ENCODE data around the gene CREB5. TPM values are rescaled to one million over a fixed set of nuclear protein-coding genes. Genes with fewer than 3 reads are reported as not detected.
"Not testable (repeated sequence)": the region's sequence is repeated elsewhere in the genome, so short reads cannot be mapped to it uniquely, and the experiment has no call there.

CREB5 gene
- 4.2 and 10.5 TPM in 2 replicates for total RNA-seq (2014; rRNA removed; shearing (Covaris generic))

- DNase-seq (ENCODE audit: low read depth), result no peak
Measured at GRCh38 chr7:28411876-28412662, at the start of gene CREB5. TSS of gene CREB5 (plus strand) at chr7:28412518. CDS start at chr7:28412915, 397 bp downstream.

GRCh38 chr7:28362812-28363211, 49.5 kb upstream of the CREB5 start:
- DNase-seq (ENCODE audit: low read depth), result no peak

GRCh38 chr7:28364082-28364481, 48.2 kb upstream of the CREB5 start:
- DNase-seq (ENCODE audit: low read depth), result no peak

- DNase-seq (ENCODE audit: low read depth), result no peak
Measured at GRCh38 chr7:28369523-28369922, 42.8 kb upstream of the CREB5 start.

- no peak for DNase-seq (ENCODE audit: low read depth)
Measured at GRCh38 chr7:28371846-28372245, 40.5 kb upstream of the CREB5 start.

GRCh38 chr7:28373990-28374389, 38.3 kb upstream of the CREB5 start:
- no peak for DNase-seq (ENCODE audit: low read depth)

GRCh38 chr7:28375729-28376128, 36.6 kb upstream of the CREB5 start:
- no peak for DNase-seq (ENCODE audit: low read depth)

GRCh38 chr7:28376634-28377033, 35.7 kb upstream of the CREB5 start:
- DNase-seq (ENCODE audit: low read depth), result no peak

- DNase-seq (ENCODE audit: low read depth), result peak; percentile 19
Measured at GRCh38 chr7:28378574-28379149, 33.7 kb upstream of the CREB5 start.

- DNase-seq (ENCODE audit: low read depth), result no peak
Measured at GRCh38 chr7:28381466-28381865, 30.9 kb upstream of the CREB5 start.

- no peak for DNase-seq (ENCODE audit: low read depth)
Measured at GRCh38 chr7:28382144-28382543, 30.2 kb upstream of the CREB5 start.

- no peak for DNase-seq (ENCODE audit: low read depth)
Measured at GRCh38 chr7:28383975-28384374, 28.3 kb upstream of the CREB5 start.

GRCh38 chr7:28389504-28390395, 22.6 kb upstream of the CREB5 start:
- DNase-seq (ENCODE audit: low read depth), result peak; percentile 62

GRCh38 chr7:28390426-28390825, 21.9 kb upstream of the CREB5 start:
- DNase-seq (ENCODE audit: low read depth), result no peak

GRCh38 chr7:28392289-28392688, 20.0 kb upstream of the CREB5 start:
- DNase-seq (ENCODE audit: low read depth), result no peak

GRCh38 chr7:28395404-28395803, 16.9 kb upstream of the CREB5 start:
- no peak for DNase-seq (ENCODE audit: low read depth)

- DNase-seq (ENCODE audit: low read depth), result no peak
Measured at GRCh38 chr7:28395831-28396230, 16.5 kb upstream of the CREB5 start.

- no peak for DNase-seq (ENCODE audit: low read depth)
Measured at GRCh38 chr7:28397141-28397540, 15.2 kb upstream of the CREB5 start.

GRCh38 chr7:28400838-28401360, 11.4 kb upstream of the CREB5 start:
- DNase-seq (ENCODE audit: low read depth), result no peak

GRCh38 chr7:28401567-28401966, 10.8 kb upstream of the CREB5 start:
- not testable (repeated sequence) for DNase-seq (ENCODE audit: low read depth)

GRCh38 chr7:28405662-28406061, 6.7 kb upstream of the CREB5 start:
- peak; percentile 73 for DNase-seq (ENCODE audit: low read depth)

GRCh38 chr7:28406192-28406591, 6.1 kb upstream of the CREB5 start:
- peak; percentile 10 for DNase-seq (ENCODE audit: low read depth)

Measured in M059J (cell line).